Left renal pelvis (tissue), 4 donors: Measurements from ENCODE around the gene NBAS. TPM values are rescaled to one million over a fixed set of nuclear protein-coding genes. Genes with fewer than 3 reads are reported as not detected.
"Not testable (repeated sequence)": the region's sequence is repeated elsewhere in the genome, so short reads cannot be mapped to it uniquely, and the experiment has no call there.

Experiments
- DNase-seq, 4 donors: peaks; one replicate each; pipeline ENCODE4 v3.0.0-alpha.2; 2013; ENCODE audit warnings: low read depth in 4 of 4, low spot score in 3 of 4
- polyA plus RNA-seq, 4 donors: library from polyadenylated mRNA; unstranded; fragments of 120-200 nt; gene quantifications; one replicate each; pipeline ENCODE4 v1.2.1, GENCODE V29; 2013; ENCODE audit not compliant: insufficient read length in 4 of 4

The NBAS gene
- polyA plus RNA-seq, 4 donors = 52.2 to 64.1 (median 61.2) TPM

GRCh38 chr2:15533860-15534480, 27.2 kb downstream of the NBAS start:
- no peak for DNase-seq

- no peak for DNase-seq
Measured at GRCh38 chr2:15532996-15533395, 28.1 kb downstream of the NBAS start.

GRCh38 chr2:15531095-15531854, 29.9 kb downstream of the NBAS start:
- no peak for DNase-seq

- no peak for DNase-seq
Measured at GRCh38 chr2:15527074-15527739, 33.9 kb downstream of the NBAS start.

DNA sequence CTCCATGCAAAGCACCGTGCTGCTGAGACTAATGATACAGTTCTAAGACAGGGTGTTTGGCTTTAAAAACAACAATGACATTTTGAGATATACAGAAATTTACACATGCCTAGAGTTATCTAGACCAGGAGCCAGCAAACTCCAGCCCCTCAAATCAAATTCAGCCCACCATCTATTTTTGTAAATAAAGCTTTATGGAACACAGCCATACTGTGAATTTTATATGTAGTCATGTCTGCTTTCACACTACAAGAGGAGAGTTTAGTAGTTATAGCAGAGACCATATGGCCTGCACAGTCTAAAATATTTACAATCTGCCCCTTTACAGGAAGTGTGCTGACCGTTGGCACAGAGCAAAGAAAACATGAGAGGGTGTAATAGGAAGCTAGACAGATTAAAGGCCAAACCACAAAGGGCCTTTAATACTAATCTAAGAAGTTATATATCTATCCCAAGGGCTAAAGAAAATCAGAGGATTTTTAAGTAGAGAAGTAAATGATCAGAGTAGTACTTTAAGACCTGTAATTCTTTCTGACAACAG, 39.4 kb downstream of the NBAS start:
- DNase-seq = peak in 1 of 4 donors; percentile 9

DNA sequence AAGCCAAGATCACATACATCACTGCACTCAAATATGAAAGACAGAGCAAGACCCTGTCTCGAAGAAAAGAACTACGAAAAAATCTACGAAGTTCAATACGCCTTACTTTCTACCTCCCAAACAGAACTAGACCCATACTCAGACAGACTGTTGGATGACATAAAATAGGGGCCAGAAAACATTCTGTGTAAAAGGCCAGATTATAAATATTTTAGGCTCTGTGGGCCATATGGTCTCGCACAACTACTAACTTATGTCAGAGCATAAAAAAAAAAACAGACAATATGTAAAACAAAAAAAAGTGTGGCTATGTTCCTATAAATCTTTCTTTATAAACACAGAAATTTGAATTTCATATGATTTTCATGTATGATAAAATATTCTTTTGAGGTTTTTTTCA, 40.8 kb downstream of the NBAS start:
- DNase-seq = no peak

- DNase-seq = not testable (repeated sequence)
Measured at GRCh38 chr2:15518759-15519158, 42.4 kb downstream of the NBAS start.

- DNase-seq = no peak
Measured at GRCh38 chr2:15517793-15518192, 43.3 kb downstream of the NBAS start.

DNA sequence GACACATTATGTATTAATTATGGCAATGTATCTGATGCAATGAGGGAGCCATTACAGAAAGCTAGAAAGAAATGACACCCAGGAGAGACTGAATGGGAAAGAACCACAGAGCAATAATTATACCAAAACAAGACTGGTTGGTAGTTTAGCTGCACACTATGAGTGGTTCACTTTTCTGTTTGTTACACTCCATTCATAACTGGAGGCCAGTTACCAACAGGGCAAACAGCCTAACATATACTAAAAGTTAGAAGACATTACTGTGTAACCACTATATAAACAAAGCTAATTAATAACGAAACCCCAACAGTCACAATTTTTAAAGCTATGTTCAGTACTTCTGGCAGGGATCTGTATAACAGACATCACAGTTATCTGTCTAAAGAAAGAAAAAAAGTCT, 49.4 kb downstream of the NBAS start:
- DNase-seq = no peak

GRCh38 chr2:15510552-15510951, 50.6 kb downstream of the NBAS start:
- no peak for DNase-seq

DNA sequence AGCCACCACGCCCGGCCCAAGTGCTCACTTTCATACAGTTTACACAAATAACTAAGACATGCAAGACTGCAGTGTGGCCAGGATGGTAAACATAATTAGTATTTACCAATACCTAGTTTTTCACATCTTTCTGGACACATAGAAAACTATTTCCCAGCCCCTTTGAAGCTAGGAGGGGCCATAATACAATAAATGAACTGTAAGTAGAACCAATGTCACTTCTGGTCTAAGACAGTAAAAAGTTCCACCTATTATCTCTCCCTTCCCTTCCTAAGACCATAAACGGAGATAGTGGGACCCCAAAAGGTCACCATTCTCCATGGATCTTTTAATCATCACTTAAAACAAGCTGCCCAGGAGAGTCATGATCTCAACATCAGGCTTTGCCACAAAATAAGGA, 51.0 kb downstream of the NBAS start:
- no peak for DNase-seq

- DNase-seq = no peak
Measured at GRCh38 chr2:15507697-15508096, 53.4 kb downstream of the NBAS start.

GRCh38 chr2:15507061-15507460, 54.1 kb downstream of the NBAS start:
- DNase-seq = no peak

DNA sequence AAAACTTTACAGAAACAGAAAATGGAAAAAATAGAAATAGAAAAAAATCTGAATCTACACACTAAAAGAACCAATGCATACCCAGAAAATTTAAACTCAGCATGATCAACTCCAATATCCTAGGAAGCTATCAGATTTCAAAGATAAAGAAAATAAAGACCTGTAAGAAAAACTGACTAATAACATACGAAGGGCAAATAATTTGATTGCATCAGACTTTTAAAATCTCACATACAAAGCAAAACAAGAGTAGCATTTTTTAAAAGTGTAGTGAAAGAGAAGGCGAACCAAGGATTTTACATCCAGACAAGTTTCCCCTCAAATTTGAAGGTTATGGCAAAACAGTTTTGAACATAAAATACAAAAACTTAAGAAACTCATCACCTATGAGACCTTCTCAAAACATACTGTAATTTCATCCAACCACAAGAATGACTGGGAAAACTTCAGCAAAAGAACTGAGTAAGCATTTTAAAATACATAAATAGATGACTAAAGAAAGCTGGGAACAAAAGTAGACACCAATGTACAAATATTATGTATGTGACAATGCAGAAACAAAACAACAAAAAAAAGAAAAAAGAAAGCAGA, 54.8 kb downstream of the NBAS start:
- DNase-seq = no peak

DNA sequence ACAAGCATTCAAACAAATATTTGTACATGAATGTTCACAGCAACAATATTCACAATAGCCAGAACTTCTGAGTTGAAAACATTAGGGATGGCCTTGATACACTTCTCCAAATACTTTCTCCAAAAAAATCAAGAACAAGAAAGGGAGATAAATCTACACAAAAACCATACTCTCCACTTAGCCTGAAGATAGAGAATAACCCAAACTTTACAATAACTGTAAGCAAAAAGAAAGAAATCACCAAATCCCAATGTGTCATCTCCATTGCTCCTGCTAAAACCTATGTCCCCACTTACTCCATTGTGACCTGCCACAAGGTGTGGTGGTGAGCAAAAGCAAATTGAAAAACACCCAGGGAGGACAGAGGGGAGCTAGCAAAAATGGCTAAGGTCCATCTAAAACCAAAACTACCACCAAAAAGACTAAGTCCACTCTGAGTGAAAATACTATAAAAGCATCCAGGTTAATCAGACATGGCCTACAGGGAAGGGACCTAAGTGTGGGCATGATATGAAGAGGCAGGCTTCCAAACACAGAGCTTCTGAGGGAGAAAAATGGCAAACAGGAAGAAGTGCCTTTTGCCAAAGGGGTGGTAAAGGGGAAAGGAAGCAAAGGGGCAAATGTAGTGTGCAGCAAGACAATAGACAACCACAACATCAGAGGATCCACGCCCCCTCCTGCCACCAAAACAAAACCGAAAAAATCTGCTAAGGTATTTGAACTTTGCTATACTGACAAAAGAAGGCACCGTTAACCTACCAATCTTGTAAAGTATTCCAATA, 56.1 kb downstream of the NBAS start:
- DNase-seq = no peak

- DNase-seq = not testable (repeated sequence)
Measured at GRCh38 chr2:15499251-15499650, 61.9 kb downstream of the NBAS start.

DNA sequence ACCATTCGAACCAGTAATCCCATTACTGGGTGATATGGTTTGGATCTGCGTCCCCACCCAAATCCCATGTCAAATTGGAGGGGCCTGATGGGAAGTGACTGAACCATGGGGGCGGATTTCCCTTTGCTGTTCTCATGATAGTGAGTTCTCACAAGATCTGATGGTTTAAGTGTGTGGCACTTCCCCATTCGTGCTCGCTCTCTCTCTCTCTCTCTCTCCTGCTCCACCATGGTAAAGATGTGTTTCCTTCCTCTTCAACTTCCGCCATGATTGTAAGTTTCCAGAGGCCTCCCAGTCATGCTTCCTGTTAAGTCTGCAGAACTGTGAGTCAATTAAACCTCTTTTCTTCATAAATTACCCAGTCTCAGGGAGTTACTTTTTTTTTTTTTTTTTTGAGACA, 62.6 kb downstream of the NBAS start:
- no peak for DNase-seq

GRCh38 chr2:15494877-15495276, 66.3 kb downstream of the NBAS start:
- no peak for DNase-seq

DNA sequence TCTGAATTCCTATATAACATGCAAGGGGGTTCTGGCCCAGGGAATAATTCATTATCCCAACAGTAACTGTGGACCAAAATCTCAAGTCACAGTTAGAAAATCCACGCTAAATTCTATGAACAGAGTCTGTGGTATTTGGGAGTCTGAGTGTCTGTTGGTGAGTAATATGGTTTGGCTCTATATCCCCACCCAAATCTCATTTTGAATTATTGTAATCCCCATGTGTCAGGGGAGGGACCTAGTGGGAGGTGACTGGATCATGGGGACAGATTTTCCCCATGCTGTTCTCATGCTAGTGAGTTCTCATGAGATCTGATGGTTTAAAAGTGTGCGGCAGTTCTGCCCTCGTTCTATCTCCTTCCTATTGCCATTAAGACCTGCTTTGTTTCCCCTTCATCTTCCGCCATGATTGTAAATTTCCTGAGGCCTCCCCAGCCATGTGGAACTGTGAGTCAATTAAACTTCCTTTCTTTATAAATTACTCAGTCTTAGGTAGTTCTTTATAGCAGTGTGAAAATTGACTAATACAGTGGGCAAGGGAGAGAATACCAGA, 68.3 kb downstream of the NBAS start:
- DNase-seq = no peak

DNA sequence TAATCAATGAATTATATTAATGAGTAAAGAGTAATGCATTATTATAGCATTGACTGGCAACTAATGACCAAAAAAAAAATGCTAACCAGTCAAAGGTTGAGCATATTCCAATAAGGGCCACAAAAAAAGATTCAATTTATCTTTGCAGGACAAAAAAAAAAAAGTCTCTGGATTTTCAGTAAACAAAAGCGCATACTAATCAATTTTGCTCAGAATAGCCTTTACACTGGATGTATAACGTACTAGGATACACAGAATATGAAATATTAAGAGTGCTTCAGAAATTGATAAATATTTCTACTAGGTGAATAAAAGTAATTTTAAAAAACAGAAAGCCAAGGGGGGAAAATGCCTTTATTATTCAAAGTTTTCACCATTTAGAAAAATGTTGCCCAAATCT, 74.4 kb downstream of the NBAS start:
- DNase-seq = no peak
